Upper lobe of left lung (tissue), 6 donors: ENCODE results near the gene CLK4. TPM values are rescaled to one million over a fixed set of nuclear protein-coding genes. Genes with fewer than 3 reads are reported as not detected.

ENCODE experiments used
- ATAC-seq, 2 donors: fragments of 200-7000 bp; cut with Tn5 transposase; one replicate each; pipeline ENCODE4 v1.9.1; 2022; ENCODE audit warnings: mild to moderate bottlenecking in 2 of 2, moderate library complexity in 2 of 2; ENCODE audit not compliant: low FRiP score in 2 of 2
- DNase-seq, 2 donors: peaks; one replicate each; pipeline ENCODE4 v3.0.0-alpha.2; 2019 to 2020
- H3K27ac ChIP-seq, 4 donors: fragments of 200-600 bp; sonication (generic); one replicate each; pipeline ENCODE4 v1.5.1; 2016 to 2019
- H3K27me3 ChIP-seq, 4 donors: fragments of 200-600 bp; sonication (generic); one replicate each; pipeline ENCODE4 v1.5.1; 2017 to 2019
- H3K36me3 ChIP-seq, 4 donors: fragments of 200-600 bp; sonication (generic); one replicate each; pipeline ENCODE4 v1.5.1; 2016 to 2019
- H3K4me1 ChIP-seq, 4 donors: fragments of 200-600 bp; sonication (generic); one replicate each; pipeline ENCODE4 v1.5.1; 2018 to 2019
- H3K4me3 ChIP-seq, 4 donors: fragments of 200-600 bp; sonication (generic); one replicate each; pipeline ENCODE4 v1.5.1; 2017 to 2019; ENCODE audit warnings: mild to moderate bottlenecking in 2 of 4, moderate library complexity in 1 of 4
- H3K9me3 ChIP-seq, 4 donors: fragments of 200-600 bp; sonication (generic); one replicate each; pipeline ENCODE4 v1.5.1; 2018 to 2019
- EP300 ChIP-seq, 4 donors: sonication (generic); formaldehyde crosslinking; IDR thresholded peaks; one replicate each; pipeline ENCODE4 v1.5.1; 2017; ENCODE audit warnings: antibody characterized with exemption in 4 of 4, control low read depth in 2 of 4
- POLR2A ChIP-seq, 4 donors: fragments of 450-650 bp; IDR thresholded peaks; one replicate each; pipeline ENCODE4 v1.5.1; 2016 to 2017; ENCODE audit warnings: antibody characterized with exemption in 4 of 4, mild to moderate bottlenecking in 2 of 4
- POLR2AphosphoS5 ChIP-seq, 2 donors: sonication (generic); formaldehyde crosslinking; IDR thresholded peaks; one replicate each; pipeline ENCODE4 v1.5.1; 2017; ENCODE audit warnings: antibody characterized with exemption in 2 of 2
- WGBS, 2 donors: methylation state at CpG; one replicate each; pipeline ENCODE4 v1.1.5; 2017 to 2018; 5-methylcytosine and 5-hydroxymethylcytosine counted together
- total RNA-seq, 6 donors: library from RNA; depleted of rRNA in 4 of 6; stranded (reverse); fragments of >200 nt in 4 of 6; gene quantifications; one replicate each; pipeline versions ENCODE4 v1.1.0 to v1.2.1, GENCODE V29; 2016 to 2021
- TF ChIP-seq, protein P1 (sequence below), 6 experiments: fragments of 450-650 bp in 4 of 6; fragments of 200-600 bp in 2 of 6; sonication (generic) in 2 of 6; IDR thresholded peaks; one replicate each; pipeline ENCODE4 v1.5.1; 2016 to 2019; ENCODE audit warnings: antibody characterized with exemption in 6 of 6
- donor health status: DM: no; HTN: no; CAD: no; lungs with moderate emphysema.
- donor health status: DM: no; HTN: yes; CAD: no; lungs with severe emphysema.

Gene CLK4
- total RNA-seq, 6 donors from 2014 or later: 28.8 to 81.7 (median 35.0) TPM

DNA sequence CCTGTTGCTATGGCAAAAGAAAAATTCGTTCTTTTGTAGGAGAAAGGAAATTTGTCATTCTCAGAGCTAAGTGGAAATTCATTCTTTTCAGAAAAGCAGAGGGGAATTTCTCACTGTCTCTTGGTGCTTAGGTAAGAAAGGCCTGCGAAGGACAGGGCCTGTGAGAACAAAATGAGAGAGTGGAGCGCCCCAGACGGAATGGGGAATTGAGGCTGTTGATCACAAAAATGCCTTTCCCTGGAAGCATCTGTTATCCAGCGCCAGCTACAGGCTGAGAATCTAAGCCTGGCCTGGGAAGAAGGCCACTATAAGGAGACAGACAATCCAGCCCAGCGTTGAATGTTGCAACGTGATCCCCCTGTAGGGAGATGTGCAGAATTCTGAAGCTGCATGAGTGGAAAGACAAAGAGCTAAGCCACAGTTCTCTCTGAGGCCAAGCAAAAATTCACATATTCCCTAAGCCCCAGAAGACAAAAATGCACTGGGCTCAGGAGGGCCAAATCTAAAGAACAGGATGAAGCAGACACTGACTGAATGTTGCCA lies 44.8 kb upstream of the CLK4 start:
- TF ChIP-seq POLR2AphosphoS5 (IDR thresholded peaks at IDR 0.05) (no peak), EP300 (IDR thresholded peaks at IDR 0.05) (no peak), POLR2A (IDR thresholded peaks at IDR 0.05) (no peak)
- TF ChIP-seq, protein P1, sequence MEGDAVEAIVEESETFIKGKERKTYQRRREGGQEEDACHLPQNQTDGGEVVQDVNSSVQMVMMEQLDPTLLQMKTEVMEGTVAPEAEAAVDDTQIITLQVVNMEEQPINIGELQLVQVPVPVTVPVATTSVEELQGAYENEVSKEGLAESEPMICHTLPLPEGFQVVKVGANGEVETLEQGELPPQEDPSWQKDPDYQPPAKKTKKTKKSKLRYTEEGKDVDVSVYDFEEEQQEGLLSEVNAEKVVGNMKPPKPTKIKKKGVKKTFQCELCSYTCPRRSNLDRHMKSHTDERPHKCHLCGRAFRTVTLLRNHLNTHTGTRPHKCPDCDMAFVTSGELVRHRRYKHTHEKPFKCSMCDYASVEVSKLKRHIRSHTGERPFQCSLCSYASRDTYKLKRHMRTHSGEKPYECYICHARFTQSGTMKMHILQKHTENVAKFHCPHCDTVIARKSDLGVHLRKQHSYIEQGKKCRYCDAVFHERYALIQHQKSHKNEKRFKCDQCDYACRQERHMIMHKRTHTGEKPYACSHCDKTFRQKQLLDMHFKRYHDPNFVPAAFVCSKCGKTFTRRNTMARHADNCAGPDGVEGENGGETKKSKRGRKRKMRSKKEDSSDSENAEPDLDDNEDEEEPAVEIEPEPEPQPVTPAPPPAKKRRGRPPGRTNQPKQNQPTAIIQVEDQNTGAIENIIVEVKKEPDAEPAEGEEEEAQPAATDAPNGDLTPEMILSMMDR (IDR thresholded peaks at IDR 0.05): no peak
- 51 to 77% methylated on average over 7 of the region's 7 CpGs for WGBS, 2 donors
- H3K4me3 ChIP-seq: no peak overlapping the region
- H3K27ac ChIP-seq: no peak overlapping the region
- no peaks in the 10 kb centered on the region for H3K36me3 ChIP-seq
- no peak for DNase-seq
- ATAC-seq: no peak
- H3K27me3 ChIP-seq: no peaks in the 10 kb centered on the region
- H3K9me3 ChIP-seq: no peaks in the 10 kb centered on the region
- no peaks in the 10 kb centered on the region for H3K4me1 ChIP-seq

DNA sequence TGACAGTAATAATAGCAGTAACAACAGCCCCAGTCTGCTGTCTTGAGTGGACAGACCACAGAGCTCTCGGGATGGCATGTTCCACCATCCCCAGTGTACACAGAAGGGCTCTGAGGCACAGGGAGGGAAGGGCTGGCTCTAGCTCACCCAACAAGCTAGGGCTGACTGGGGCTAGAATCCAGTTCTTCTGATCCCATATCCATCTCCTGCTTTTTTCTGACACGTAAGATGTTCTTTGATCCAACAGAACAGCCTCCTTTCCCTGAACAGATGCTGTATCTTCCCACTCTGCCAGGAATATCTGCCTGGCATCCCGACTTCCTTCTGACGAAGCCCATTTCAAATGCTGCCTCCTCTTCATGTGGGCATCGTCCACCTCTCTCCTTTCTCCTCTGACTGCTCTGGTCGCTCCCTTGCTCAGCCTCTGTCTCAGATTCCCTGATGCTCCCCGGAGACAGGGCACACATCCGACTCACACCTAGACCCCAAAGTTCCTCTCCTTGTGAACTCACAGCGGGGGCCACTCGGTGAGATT lies 43.6 kb upstream of the CLK4 start:
- H3K4me3 ChIP-seq: no peak overlapping the region
- H3K9me3 ChIP-seq: no peaks in the 10 kb centered on the region
- no peak for DNase-seq
- 90 to 94% methylated on average over 10 of the region's 10 CpGs for WGBS, 2 donors
- no peak overlapping the region for H3K27ac ChIP-seq
- no peaks in the 10 kb centered on the region for H3K27me3 ChIP-seq
- no peaks in the 10 kb centered on the region for H3K36me3 ChIP-seq
- no peak for TF ChIP-seq POLR2AphosphoS5 (IDR thresholded peaks at IDR 0.05)
- no peak for TF ChIP-seq POLR2A (IDR thresholded peaks at IDR 0.05)
- TF ChIP-seq EP300 (IDR thresholded peaks at IDR 0.05): no peak
- TF ChIP-seq, protein P1 (IDR thresholded peaks at IDR 0.05): no peak
- no peak for ATAC-seq
- H3K4me1 ChIP-seq: no peaks in the 10 kb centered on the region

DNA sequence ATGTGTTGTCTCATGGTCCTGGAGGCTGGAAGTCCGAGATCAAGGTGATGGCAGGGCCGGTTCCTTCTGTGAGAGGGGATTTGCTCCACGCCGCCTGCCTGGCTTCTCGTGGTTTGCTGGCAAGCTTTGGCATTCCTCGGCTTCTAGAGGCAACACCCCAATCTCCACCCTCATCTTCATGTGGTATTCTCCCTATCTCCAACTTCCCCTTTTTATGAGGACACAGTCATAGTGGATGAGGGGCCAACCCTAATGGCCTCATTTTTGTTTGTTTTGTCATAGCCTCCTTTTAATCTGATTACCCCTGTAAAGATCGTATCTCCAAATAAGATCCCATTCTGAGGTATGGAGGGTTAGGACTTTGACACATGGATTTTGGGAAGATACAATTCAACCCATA lies 41.7 kb upstream of the CLK4 start:
- Histone ChIP-seq H3K36me3 (no peaks in the 10 kb centered on the region), H3K9me3 (no peaks in the 10 kb centered on the region), H3K4me1 (no peaks in the 10 kb centered on the region), H3K4me3 (no peak overlapping the region), H3K27ac (peak overlapping the region in 1 of 4 donors; percentile 59), H3K27me3 (no peaks in the 10 kb centered on the region)
- 78 to 91% methylated on average over 7 of the region's 7 CpGs for WGBS, 2 donors
- DNase-seq (no peak), ATAC-seq (no peak)
- no peak for TF ChIP-seq POLR2AphosphoS5 (IDR thresholded peaks at IDR 0.05)
- TF ChIP-seq EP300 (IDR thresholded peaks at IDR 0.05): no peak
- TF ChIP-seq POLR2A (IDR thresholded peaks at IDR 0.05): no peak
- TF ChIP-seq, protein P1 (IDR thresholded peaks at IDR 0.05): no peak

DNA sequence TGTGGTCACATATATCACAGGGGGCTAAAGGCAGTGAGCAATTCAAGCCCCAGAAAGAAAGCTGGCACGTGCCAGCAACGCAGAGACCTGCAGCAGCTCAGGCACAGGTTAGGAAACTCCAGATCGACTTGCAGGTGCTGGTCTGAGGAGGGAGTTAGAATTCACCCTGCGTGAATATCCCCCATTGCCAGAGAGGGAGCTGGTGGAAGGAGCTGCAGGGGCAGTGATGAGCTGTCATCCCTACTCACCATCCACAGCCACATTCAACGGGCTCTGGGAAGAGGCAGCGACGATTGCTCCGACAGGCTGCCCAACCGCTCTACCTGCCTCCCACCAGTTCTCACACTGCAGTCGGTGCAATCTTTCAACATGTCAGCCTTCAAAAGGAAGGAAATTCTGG lies 40.8 kb upstream of the CLK4 start:
- 70 to 71% methylated on average over 9 to 10 of the region's 10 CpGs for WGBS, 2 donors
- ATAC-seq: no peak
- Histone ChIP-seq H3K9me3 (no peaks in the 10 kb centered on the region), H3K4me1 (no peaks in the 10 kb centered on the region), H3K27ac (peak overlapping the region in 2 of 4 donors; percentile 46 to 59), H3K36me3 (no peaks in the 10 kb centered on the region), H3K27me3 (no peaks in the 10 kb centered on the region), H3K4me3 (no peak overlapping the region)
- no peak for DNase-seq
- TF ChIP-seq, protein P1 (IDR thresholded peaks at IDR 0.05): no peak
- no peak for TF ChIP-seq POLR2AphosphoS5 (IDR thresholded peaks at IDR 0.05)
- no peak for TF ChIP-seq EP300 (IDR thresholded peaks at IDR 0.05)
- no peak for TF ChIP-seq POLR2A (IDR thresholded peaks at IDR 0.05)

DNA sequence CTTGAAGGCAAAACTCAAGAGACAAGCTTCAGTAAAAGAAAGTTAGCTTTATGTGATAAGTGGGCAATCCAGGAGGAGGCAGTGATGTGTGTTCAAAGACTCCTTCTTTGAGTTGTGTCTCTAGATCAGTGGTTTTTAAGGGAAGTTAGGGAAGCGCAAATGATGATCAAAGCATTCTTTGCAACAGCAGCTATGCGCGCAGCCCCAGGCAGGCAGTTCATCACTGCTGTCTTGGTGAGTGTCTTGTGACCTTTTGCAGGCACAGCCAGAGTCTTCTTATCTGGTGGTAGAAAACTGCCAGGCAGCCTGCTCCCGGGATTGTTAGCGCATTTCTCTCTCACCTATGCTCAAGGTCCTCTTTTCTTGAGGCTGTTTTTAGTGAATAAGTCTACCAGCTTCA lies 40.3 kb upstream of the CLK4 start:
- no peaks in the 10 kb centered on the region for H3K27me3 ChIP-seq
- ATAC-seq: no peak
- TF ChIP-seq POLR2AphosphoS5 (IDR thresholded peaks at IDR 0.05) (no peak), POLR2A (IDR thresholded peaks at IDR 0.05) (no peak), EP300 (IDR thresholded peaks at IDR 0.05) (no peak)
- TF ChIP-seq, protein P1 (IDR thresholded peaks at IDR 0.05): no peak
- H3K4me3 ChIP-seq: no peak overlapping the region
- H3K9me3 ChIP-seq: no peaks in the 10 kb centered on the region
- H3K36me3 ChIP-seq: no peaks in the 10 kb centered on the region
- H3K27ac ChIP-seq: peak overlapping the region in 1 of 4 donors; percentile 59
- 36 to 43% methylated on average over 5 of the region's 5 CpGs for WGBS, 2 donors
- H3K4me1 ChIP-seq: no peaks in the 10 kb centered on the region
- no peak for DNase-seq
